H1 (cell line): ENCODE data around the gene NELL1. TPM values are rescaled to one million over a fixed set of nuclear protein-coding genes. Genes with fewer than 3 reads are reported as not detected.

Experiments used
- CTCF ChIA-PET: fragments of 300-600 bp; sonication (Branson Sonifier 250); formaldehyde crosslinking; loops from one replicate; lab custom pipeline; 2021; ENCODE audit not compliant: partially characterized antibody; lab: Charles Lee
- POLR2A ChIA-PET: fragments of 300-600 bp; sonication (Branson Sonifier 250); formaldehyde crosslinking; loops from one replicate; lab custom pipeline; 2021; ENCODE audit warnings: inconsistent platforms; ENCODE audit not compliant: partially characterized antibody; lab: Charles Lee
- DNase-seq, 2 experiments: peaks; one replicate each; pipeline versions ENCODE4 v3.0.0 to v3.0.0-alpha.2; 2010 to 2022; ENCODE audit warnings: low spot score in 2 of 2, low read depth in 1 of 2, mixed read lengths in 1 of 2
- FAIRE-seq: peaks from 2 replicates; lab custom pipeline; 2011; peaks lifted over from hg19 to GRCh38; lab: Jason Lieb, UNC
- H2AFZ ChIP-seq: 2 replicates; pipeline ENCODE4 v1.8.1; 2012; ENCODE audit warnings: low read length, inconsistent platforms
- H2AK5ac ChIP-seq: 2 replicates; pipeline ENCODE4 v1.6.1; 2013; ENCODE audit warnings: low read depth, low read length
- H2BK120ac ChIP-seq: replicated peaks from 2 replicates; pipeline ENCODE3; 2013; ENCODE audit warnings: low read depth, low read length, inconsistent platforms
- H2BK12ac ChIP-seq: 2 replicates; pipeline ENCODE4 v1.6.1; 2013; ENCODE audit warnings: low read depth, low read length
- H2BK15ac ChIP-seq: 2 replicates; pipeline ENCODE4 v1.6.1; 2013; ENCODE audit warnings: low read length
- H2BK20ac ChIP-seq: 2 replicates; pipeline ENCODE4 v1.6.1; 2013; ENCODE audit warnings: low read length
- H2BK5ac ChIP-seq: 2 replicates; pipeline ENCODE4 v1.6.1; 2013; ENCODE audit warnings: low read depth, low read length
- H3K14ac ChIP-seq: 2 replicates; pipeline ENCODE4 v1.6.1; 2013; ENCODE audit warnings: inconsistent platforms; ENCODE audit not compliant: insufficient read length
- H3K18ac ChIP-seq: 2 replicates; pipeline ENCODE4 v1.6.1; 2013; ENCODE audit warnings: low read length; ENCODE audit errors: extremely low read depth
- H3K23ac ChIP-seq: 2 replicates; pipeline ENCODE4 v1.6.1; 2013; ENCODE audit warnings: inconsistent platforms; ENCODE audit not compliant: insufficient read length
- H3K23me2 ChIP-seq: 2 replicates; pipeline ENCODE4 v1.6.1; 2013; ENCODE audit warnings: low read depth, low read length
- H3K27ac ChIP-seq: 2 replicates; pipeline ENCODE4 v1.6.1; 2011; ENCODE audit warnings: low read depth, low read length, inconsistent platforms
- H3K27me3 ChIP-seq, 4 experiments: replicated peaks in 1 of 4; 1 replicate in 1 of 4; 2 replicates in 3 of 4; pipeline versions ENCODE4 v1.6.1 to v1.8.1; 2011 to 2013; ENCODE audit warnings: low read length in 3 of 4, mild to moderate bottlenecking in 3 of 4, inconsistent platforms in 2 of 4, mixed read lengths in 2 of 4, moderate library complexity in 1 of 4; ENCODE audit not compliant: control insufficient read depth in 3 of 4, insufficient read depth in 3 of 4; ENCODE audit errors: extremely low read depth in 1 of 4
- H3K36me3 ChIP-seq, 4 experiments: 2 replicates each; pipeline versions ENCODE4 v1.6.1 to v1.8.1; 2011 to 2013; ENCODE audit warnings: mild to moderate bottlenecking in 4 of 4, low read length in 3 of 4, moderate library complexity in 2 of 4, control low read depth in 1 of 4, inconsistent platforms in 1 of 4; ENCODE audit not compliant: insufficient read depth in 4 of 4, control insufficient read depth in 2 of 4
- H3K4ac ChIP-seq: replicated peaks from 2 replicates; pipeline ENCODE3; 2013; ENCODE audit warnings: low read length, low read depth, mixed read lengths, inconsistent platforms; ENCODE audit not compliant: insufficient read length
- H3K4me1 ChIP-seq, 4 experiments: replicated peaks in 1 of 4; 1 replicate in 1 of 4; 2 replicates in 3 of 4; pipeline versions ENCODE4 v1.6.1 to v1.8.1; 2011 to 2013; ENCODE audit warnings: low read length in 3 of 4, inconsistent platforms in 2 of 4, mixed read lengths in 1 of 4; ENCODE audit not compliant: insufficient read depth in 4 of 4, control insufficient read depth in 3 of 4
- H3K4me2 ChIP-seq, 2 experiments: 2 replicates each; pipeline versions ENCODE4 v1.6.1 to v1.8.1; 2011 to 2013; ENCODE audit warnings: low read depth in 2 of 2, low read length in 2 of 2, control low read depth in 1 of 2, inconsistent platforms in 1 of 2, mild to moderate bottlenecking in 1 of 2; ENCODE audit not compliant: insufficient read depth in 1 of 2
- H3K4me3 ChIP-seq, 4 experiments: fragments of 200-600, 300-600 bp in 1 of 4; sonication (generic), shearing (Covaris generic), sonication (Bioruptor Twin) in 1 of 4; 2 replicates each; pipeline versions ENCODE4 v1.5.1 to v1.8.1; 2011 to 2016; ENCODE audit warnings: low read length in 4 of 4, low read depth in 3 of 4, control low read depth in 2 of 4, inconsistent platforms in 2 of 4, mild to moderate bottlenecking in 2 of 4, mixed read lengths in 1 of 4, moderate library complexity in 1 of 4; ENCODE audit not compliant: insufficient read depth in 2 of 4; ENCODE audit errors: extremely low read depth in 1 of 4
- H3K56ac ChIP-seq: replicated peaks from 2 replicates; pipeline ENCODE3; 2013; ENCODE audit warnings: low read depth, mild to moderate bottlenecking, mixed read lengths, low read length, inconsistent platforms; ENCODE audit not compliant: insufficient read length
- H3K79me1 ChIP-seq: 2 replicates; pipeline ENCODE4 v1.6.1; 2013; ENCODE audit warnings: low read depth, low read length, control low read depth
- H3K79me2 ChIP-seq, 2 experiments: 2 replicates each; pipeline versions ENCODE4 v1.6.1 to v1.8.1; 2012 to 2013; ENCODE audit warnings: low read length in 2 of 2, mild to moderate bottlenecking in 2 of 2, inconsistent platforms in 1 of 2; ENCODE audit not compliant: insufficient read depth in 2 of 2, control insufficient read depth in 1 of 2
- H3K9ac ChIP-seq, 4 experiments: replicated peaks in 1 of 4; 1 replicate in 1 of 4; 2 replicates in 3 of 4; pipeline versions ENCODE4 v1.6.1 to v1.8.1; 2011 to 2013; ENCODE audit warnings: low read depth in 3 of 4, low read length in 3 of 4, control low read depth in 2 of 4, mild to moderate bottlenecking in 2 of 4, moderate library complexity in 2 of 4, inconsistent platforms in 1 of 4; ENCODE audit errors: extremely low read depth in 1 of 4
- H3K9me3 ChIP-seq, 2 experiments: 2 replicates each; pipeline versions ENCODE4 v1.6.1 to v1.8.1; 2012 to 2013; ENCODE audit warnings: mild to moderate bottlenecking in 2 of 2, moderate library complexity in 2 of 2, control low read depth in 1 of 2, inconsistent platforms in 1 of 2, low read depth in 1 of 2, low read length in 1 of 2, mixed read lengths in 1 of 2; ENCODE audit not compliant: insufficient read depth in 2 of 2
- H4K20me1 ChIP-seq, 2 experiments: replicated peaks in 1 of 2; 2 replicates each; pipeline versions ENCODE3 to v1.8.1; 2011 to 2013; ENCODE audit warnings: inconsistent platforms in 2 of 2, low read length in 2 of 2, mild to moderate bottlenecking in 1 of 2; ENCODE audit not compliant: insufficient read depth in 2 of 2, control insufficient read depth in 1 of 2
- H4K5ac ChIP-seq: 2 replicates; pipeline ENCODE4 v1.6.1; 2013; ENCODE audit warnings: low read length, low read depth, mixed read lengths, inconsistent platforms; ENCODE audit not compliant: insufficient read length
- H4K8ac ChIP-seq: 2 replicates; pipeline ENCODE4 v1.8.0; 2013; ENCODE audit warnings: mild to moderate bottlenecking, moderate library complexity, low read length, inconsistent platforms; ENCODE audit not compliant: insufficient read depth; ENCODE audit errors: extremely low read depth
- H4K91ac ChIP-seq: replicated peaks from 2 replicates; pipeline ENCODE3; 2013; ENCODE audit warnings: low read length, mixed read lengths, inconsistent platforms; ENCODE audit not compliant: insufficient read length
- CBX5 ChIP-seq: fragments of 300-800, 300-1000 bp; sonication (generic); IDR thresholded peaks from 2 replicates; pipeline ENCODE4 v1.7.1; 2016; ENCODE audit warnings: antibody characterized with exemption, low read length, low read depth
- CBX8 ChIP-seq: fragments of 300-800, 300-1000 bp; sonication (generic); IDR thresholded peaks from 2 replicates; pipeline ENCODE4 v1.7.1; 2016; ENCODE audit warnings: low read depth, low read length, borderline replicate concordance
- GTF2F1 ChIP-seq: IDR thresholded peaks from 2 replicates; pipeline ENCODE4 v1.6.1; 2012; ENCODE audit warnings: low read depth, low read length, improper control_type of control experiment, borderline replicate concordance
- JUND ChIP-seq: IDR thresholded peaks from 2 replicates; pipeline ENCODE4 v1.6.1; 2011; ENCODE audit warnings: mild to moderate bottlenecking, improper control_type of control experiment, low read length
- NANOG ChIP-seq: IDR thresholded peaks from 2 replicates; pipeline ENCODE4 v1.6.1; 2011; ENCODE audit warnings: low read length, low read depth, mild to moderate bottlenecking, inconsistent platforms; ENCODE audit not compliant: insufficient read depth, poor library complexity, severe bottlenecking
- POLR2AphosphoS5 ChIP-seq: IDR thresholded peaks from 2 replicates; pipeline ENCODE4 v1.6.1; 2011; ENCODE audit warnings: low read depth, low read length
- POU5F1 ChIP-seq: IDR thresholded peaks from 2 replicates; pipeline ENCODE4 v1.6.1; 2011; ENCODE audit warnings: low read depth, mild to moderate bottlenecking, low read length, moderate library complexity
- RAD21 ChIP-seq, 2 experiments: IDR thresholded peaks in 1 of 2; conservative IDR thresholded peaks in 1 of 2; 2 replicates each; pipeline ENCODE4 v1.6.1; 2011; ENCODE audit warnings: low read depth in 2 of 2, low read length in 2 of 2, improper control_type of control experiment in 1 of 2, inconsistent platforms in 1 of 2, mild to moderate bottlenecking in 1 of 2, moderate library complexity in 1 of 2
- RBBP5 ChIP-seq: IDR thresholded peaks from 2 replicates; pipeline ENCODE4 v1.7.1; 2012; ENCODE audit warnings: low read depth, mild to moderate bottlenecking, inconsistent platforms, low read length, moderate library complexity, borderline replicate concordance
- SAP30 ChIP-seq: fragments of 300-600 bp; sonication (generic); IDR thresholded peaks from 2 replicates; pipeline ENCODE4 v1.7.1; 2012; ENCODE audit warnings: low read length, moderate library complexity, mild to moderate bottlenecking, inconsistent platforms; ENCODE audit not compliant: insufficient read depth, insufficient replicate concordance
- SIX5 ChIP-seq: IDR thresholded peaks from 2 replicates; pipeline ENCODE4 v1.6.1; 2011; ENCODE audit warnings: mild to moderate bottlenecking, low read depth, low read length
- TAF7 ChIP-seq: optimal IDR thresholded peaks from 2 replicates; pipeline ENCODE3; 2011; ENCODE audit warnings: low read depth, mild to moderate bottlenecking, inconsistent platforms, low read length, moderate library complexity, borderline replicate concordance
- polyA plus RNA-seq, 7 experiments: library from polyadenylated mRNA; depleted of rRNA in 3 of 7; stranded (reverse) in 5 of 7; unstranded in 2 of 7; fragments of >200 nt in 5 of 7; fragments of 200-250 nt in 2 of 7; gene quantifications; 1 replicate in 5 of 7; 2 replicates in 1 of 7; 4 replicates in 1 of 7; pipeline versions ENCODE4 v1.2.1 to v1.2.3, GENCODE V29; 2011 to 2013; ENCODE audit warnings: missing spikeins in 2 of 7, mixed read lengths in 2 of 7
- total RNA-seq: library from RNA; stranded (reverse); fragmentation: NEBNext Ultra II Directional; extraction: Animal tissue kit (Norgen Biotek cat#: 25700); gene quantifications from 2 replicates; pipeline ENCODE4 v1.2.1, GENCODE V29; 2021
- TF ChIP-seq, protein P1 (sequence below): IDR thresholded peaks from 2 replicates; pipeline ENCODE4 v1.6.1; 2012; ENCODE audit warnings: low read length, inconsistent platforms

Gene NELL1
- total and polyA plus RNA-seq, 2 of the 8 experiments (the other 6 are each of a cell fraction or from before 2014, with no cell fraction given), result 0.21 TPM; not detected in 1

DNA sequence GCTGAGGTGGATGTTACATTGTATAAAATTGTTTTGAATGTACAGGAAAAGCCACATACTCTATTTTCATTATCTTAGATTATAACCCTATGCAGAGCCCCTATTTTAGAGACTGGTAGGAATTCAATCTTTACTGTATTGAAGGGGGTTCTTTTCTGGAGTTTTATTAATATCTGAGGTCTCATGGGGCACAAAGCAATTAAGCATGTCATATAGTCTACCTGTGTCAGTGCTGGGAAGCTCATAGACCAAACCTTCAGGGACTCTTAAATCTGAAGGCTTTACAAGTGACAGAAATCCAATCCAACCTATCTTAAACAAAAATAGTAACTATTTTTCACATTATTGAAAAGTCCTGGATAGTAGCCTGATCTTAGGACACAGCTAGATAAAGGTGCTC is 733.7 kb downstream of the NELL1 start:
- Histone ChIP-seq H2AFZ (no peak overlapping the region), H4K91ac (no peak overlapping the region), H3K9me3 (no peaks in the 10 kb centered on the region), H2BK12ac (no peak overlapping the region), H3K79me1 (no peaks in the 10 kb centered on the region), H3K36me3 (no peaks in the 10 kb centered on the region), H4K20me1 (no peaks in the 10 kb centered on the region), H3K56ac (no peak overlapping the region), H3K4ac (no peak overlapping the region), H2BK120ac (no peak overlapping the region), H4K5ac (no peak overlapping the region), H3K27ac (no peak overlapping the region), H3K4me1 (0 out of 7 replicates have a peak, but pooled peaks cover 0 to 3% (median 0%) of the 10 kb centered on the region in 4 experiments), H3K79me2 (no peaks in the 10 kb centered on the region), H3K4me2 (no peak overlapping the region), H4K8ac (no peak overlapping the region), H2BK15ac (no peak overlapping the region), H3K23ac (no peak overlapping the region), H3K23me2 (no peaks in the 10 kb centered on the region), H3K4me3 (no peak overlapping the region), H3K9ac (no peak overlapping the region), H2BK5ac (no peak overlapping the region), H2AK5ac (no peak overlapping the region), H3K14ac (no peak overlapping the region), H3K18ac (no peak overlapping the region), H2BK20ac (no peak overlapping the region), H3K27me3 (no peaks in the 10 kb centered on the region)
- CTCF ChIA-PET, result interaction anchor here (0.7 to 1.8 kb wide), 6 partner anchors 8 to 863 kb away, joined by 3 to 6 read pairs (median 3); no protein-coding TSS in a partner anchor
- POLR2A ChIA-PET, result no interaction called here
- FAIRE-seq (no peak), DNase-seq (no peak)
- TF ChIP-seq SAP30 (no peak), JUND (no peak), NANOG (no peak), CBX5 (no peak), SIX5 (no peak), POLR2AphosphoS5 (no peak), RBBP5 (no peak), TAF7 (no peak), POU5F1 (no peak), RAD21 (IDR thresholded peaks at IDR 0.05 in 1 of 2, conservative IDR thresholded peaks at IDR 0.05 in 1 of 2; ENCODE audit: low read depth in 2 of 2, low read length in 2 of 2) (no peak), GTF2F1 (no peak), CBX8 (no peak)
- TF ChIP-seq, protein P1, sequence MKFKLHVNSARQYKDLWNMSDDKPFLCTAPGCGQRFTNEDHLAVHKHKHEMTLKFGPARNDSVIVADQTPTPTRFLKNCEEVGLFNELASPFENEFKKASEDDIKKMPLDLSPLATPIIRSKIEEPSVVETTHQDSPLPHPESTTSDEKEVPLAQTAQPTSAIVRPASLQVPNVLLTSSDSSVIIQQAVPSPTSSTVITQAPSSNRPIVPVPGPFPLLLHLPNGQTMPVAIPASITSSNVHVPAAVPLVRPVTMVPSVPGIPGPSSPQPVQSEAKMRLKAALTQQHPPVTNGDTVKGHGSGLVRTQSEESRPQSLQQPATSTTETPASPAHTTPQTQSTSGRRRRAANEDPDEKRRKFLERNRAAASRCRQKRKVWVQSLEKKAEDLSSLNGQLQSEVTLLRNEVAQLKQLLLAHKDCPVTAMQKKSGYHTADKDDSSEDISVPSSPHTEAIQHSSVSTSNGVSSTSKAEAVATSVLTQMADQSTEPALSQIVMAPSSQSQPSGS, result no peak
